ENCODE measurements around the gene NFKBIZ.
"Not testable (repeated sequence)": the region's sequence is repeated elsewhere in the genome, so short reads cannot be mapped to it uniquely, and the experiment has no call there.

NFKBIZ gene

DNA sequence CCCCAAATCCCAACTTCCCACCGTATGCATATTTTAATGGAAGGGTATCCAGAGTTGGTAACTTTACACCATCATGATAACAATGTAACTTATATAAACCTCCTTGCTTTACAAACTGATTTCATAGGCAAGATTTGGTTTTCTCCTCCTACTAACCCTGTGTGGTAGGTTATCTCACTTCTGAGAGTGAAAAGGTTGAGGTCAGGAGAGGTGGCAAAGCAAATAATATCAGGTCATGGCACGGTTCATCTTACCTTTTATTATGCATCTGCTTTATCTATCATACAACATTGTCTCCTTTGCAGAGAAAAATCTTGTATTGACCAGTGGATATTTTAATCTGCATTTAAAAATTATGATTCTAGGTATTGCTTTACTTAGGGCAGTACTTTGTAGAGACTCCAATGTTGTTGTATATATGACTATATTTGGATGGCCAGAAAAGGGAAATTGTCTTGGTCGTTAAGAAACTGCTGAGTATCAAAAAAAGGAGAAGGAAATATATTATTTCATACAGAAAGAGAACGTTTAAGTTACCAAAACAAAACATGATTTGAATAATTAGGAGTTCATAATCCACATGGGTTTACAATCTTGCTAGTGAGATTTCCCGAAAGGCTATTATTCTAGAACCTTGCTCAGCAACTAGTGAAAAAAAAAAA is 30.4 kb downstream of the NFKBIZ start:
- no peak overlapping the region for H3K4me3 ChIP-seq (ENCODE audit: low read length)
- WGBS = 89% methylated on average over 5 of the region's 5 CpGs
- no peaks in the 10 kb centered on the region for H3K9me3 ChIP-seq (ENCODE audit: insufficient read depth, low read depth, low read length)
- no peak overlapping the region for H3K27ac ChIP-seq (ENCODE audit: low read depth, low read length)
- H3K27me3 ChIP-seq (ENCODE audit: insufficient read depth, low read length) = no peaks in the 10 kb centered on the region
- no peaks in the 10 kb centered on the region for H3K36me3 ChIP-seq (ENCODE audit: insufficient read depth, low read length)
- H3K4me1 ChIP-seq (ENCODE audit: insufficient read depth, low read length) = no peaks in the 10 kb centered on the region
- H3K9ac ChIP-seq (ENCODE audit: low read depth, low read length) = no peak overlapping the region

DNA sequence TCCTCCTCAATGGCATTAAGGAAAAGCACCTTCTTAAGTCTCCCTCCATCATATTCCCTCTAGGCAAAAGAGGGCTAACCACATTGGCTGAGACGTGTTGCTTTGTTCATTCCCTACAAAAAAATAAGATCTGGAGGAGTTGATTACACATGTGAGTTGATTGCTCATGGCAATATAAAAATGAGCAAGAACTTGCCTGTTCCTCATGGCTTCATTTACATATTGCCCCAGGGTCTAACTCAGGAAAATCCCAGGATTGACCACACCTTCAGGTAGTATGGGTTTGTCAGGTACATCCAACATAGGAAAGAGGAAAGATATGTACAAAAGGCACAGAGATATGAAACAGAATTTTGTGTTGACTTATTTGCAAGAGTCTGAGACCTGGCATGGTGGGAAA is 35.5 kb downstream of the NFKBIZ start:
- Histone ChIP-seq H3K4me1 (ENCODE audit: insufficient read depth, low read length) (no peaks in the 10 kb centered on the region), H3K9ac (ENCODE audit: low read depth, low read length) (no peak overlapping the region), H3K36me3 (ENCODE audit: insufficient read depth, low read length) (no peaks in the 10 kb centered on the region), H3K27ac (ENCODE audit: low read depth, low read length) (no peak overlapping the region), H3K27me3 (ENCODE audit: insufficient read depth, low read length) (no peaks in the 10 kb centered on the region), H3K9me3 (ENCODE audit: insufficient read depth, low read depth, low read length) (no peaks in the 10 kb centered on the region), H3K4me3 (ENCODE audit: low read length) (no peak overlapping the region)
- WGBS = 100% methylated on average over 1 of the region's 1 CpG

DNA sequence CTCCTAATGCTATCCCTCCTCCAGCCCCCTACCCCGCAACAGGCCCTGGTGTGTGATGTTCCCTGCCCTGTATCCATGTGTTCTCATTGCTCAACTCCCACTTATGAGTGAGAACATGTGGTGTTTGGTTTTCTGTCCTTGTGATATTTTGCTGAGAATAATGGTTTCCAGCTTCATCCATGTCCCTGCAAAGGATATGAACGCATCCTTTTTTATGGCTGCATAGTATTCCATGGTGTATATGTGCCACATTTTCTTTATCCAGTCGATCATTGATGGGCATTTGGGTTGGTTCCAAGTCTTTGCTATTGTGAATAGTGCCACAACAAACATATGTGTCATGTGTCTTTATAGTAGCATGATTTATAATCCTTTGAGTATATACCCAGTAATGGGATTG is 36.3 kb downstream of the NFKBIZ start:
- not testable (repeated sequence) for H3K36me3 ChIP-seq (ENCODE audit: insufficient read depth, low read length); H3K9ac ChIP-seq (ENCODE audit: low read depth, low read length); H3K9me3 ChIP-seq (ENCODE audit: insufficient read depth, low read depth, low read length); H3K27ac ChIP-seq (ENCODE audit: low read depth, low read length); H3K4me3 ChIP-seq (ENCODE audit: low read length); H3K27me3 ChIP-seq (ENCODE audit: insufficient read depth, low read length); H3K4me1 ChIP-seq (ENCODE audit: insufficient read depth, low read length)
- WGBS = 95% methylated on average over 3 of the region's 3 CpGs

DNA sequence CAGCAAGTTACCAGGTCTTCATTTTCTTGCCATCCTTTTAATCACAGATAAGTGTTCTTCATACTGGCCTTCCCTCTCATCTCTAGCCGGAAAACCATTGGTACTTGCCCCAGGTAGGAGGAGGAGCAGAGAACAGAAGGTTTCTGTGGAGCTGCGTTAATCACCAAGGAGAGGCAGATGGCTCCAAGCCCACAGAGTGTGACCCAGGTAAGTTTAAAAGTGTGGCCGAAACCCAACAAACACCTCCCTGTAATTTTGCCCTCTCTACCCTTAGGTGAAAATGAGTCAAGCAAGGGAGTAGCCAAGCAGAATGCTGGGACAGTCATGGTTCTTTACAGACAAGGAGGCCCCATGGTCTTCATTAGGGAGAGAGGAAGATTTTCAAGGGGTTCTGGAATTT is 37.3 kb downstream of the NFKBIZ start:
- Histone ChIP-seq H3K4me3 (ENCODE audit: low read length) (no peak overlapping the region), H3K9me3 (ENCODE audit: insufficient read depth, low read depth, low read length) (0 out of 2 replicates have a peak, but pooled peaks cover 3% of the 10 kb centered on the region), H3K9ac (ENCODE audit: low read depth, low read length) (no peak overlapping the region), H3K27ac (ENCODE audit: low read depth, low read length) (no peak overlapping the region), H3K27me3 (ENCODE audit: insufficient read depth, low read length) (no peaks in the 10 kb centered on the region), H3K4me1 (ENCODE audit: insufficient read depth, low read length) (no peaks in the 10 kb centered on the region), H3K36me3 (ENCODE audit: insufficient read depth, low read length) (no peaks in the 10 kb centered on the region)
- 91% methylated on average over 3 of the region's 3 CpGs for WGBS

DNA sequence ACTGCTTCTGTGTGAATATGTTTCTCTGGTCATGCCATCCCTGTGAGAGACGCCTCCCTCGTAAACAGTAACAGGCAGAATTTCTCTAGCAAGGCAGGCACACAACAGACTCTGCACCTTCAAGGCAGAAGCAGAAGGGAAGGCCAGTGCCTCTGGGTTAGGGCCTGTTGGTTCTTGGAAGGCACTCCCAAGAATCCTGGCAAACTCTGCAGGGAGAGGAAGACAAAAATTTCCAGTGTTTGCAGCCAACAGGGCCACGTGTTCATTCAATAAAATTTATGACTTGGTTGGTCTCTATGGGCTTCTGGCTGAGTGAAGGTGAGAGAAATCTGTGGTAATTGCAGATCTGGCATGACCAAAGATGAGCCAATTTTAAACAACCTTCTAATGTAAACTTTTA is 39.3 kb downstream of the NFKBIZ start:
- no peaks in the 10 kb centered on the region for H3K27me3 ChIP-seq (ENCODE audit: insufficient read depth, low read length)
- H3K4me1 ChIP-seq (ENCODE audit: insufficient read depth, low read length) = no peaks in the 10 kb centered on the region
- WGBS = 96% methylated on average over 3 of the region's 3 CpGs
- H3K36me3 ChIP-seq (ENCODE audit: insufficient read depth, low read length) = no peaks in the 10 kb centered on the region
- H3K4me3 ChIP-seq (ENCODE audit: low read length) = no peak overlapping the region
- H3K27ac ChIP-seq (ENCODE audit: low read depth, low read length) = no peak overlapping the region
- H3K9me3 ChIP-seq (ENCODE audit: insufficient read depth, low read depth, low read length) = 0 out of 2 replicates have a peak, but pooled peaks cover 3% of the 10 kb centered on the region
- H3K9ac ChIP-seq (ENCODE audit: low read depth, low read length) = no peak overlapping the region

DNA sequence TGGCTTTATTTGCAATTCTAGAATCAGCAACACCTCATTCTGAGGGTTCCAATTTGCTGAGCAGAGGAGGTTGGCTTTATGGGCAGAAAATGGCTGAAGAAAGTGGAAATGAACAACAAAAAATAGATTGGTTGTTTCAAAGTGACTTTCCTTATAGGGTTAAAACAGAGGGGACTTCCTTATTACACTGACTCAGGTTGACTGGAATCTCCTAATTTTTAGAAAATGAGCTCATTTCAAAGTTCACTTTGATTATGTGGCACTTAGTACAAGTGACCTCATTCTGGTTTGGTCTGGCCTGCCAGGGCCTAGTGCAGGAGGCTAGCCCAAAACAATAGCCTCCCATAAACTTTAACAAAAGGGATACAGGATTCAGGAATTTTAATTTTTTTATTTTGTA is 41.4 kb downstream of the NFKBIZ start:
- no peak overlapping the region for H3K27ac ChIP-seq (ENCODE audit: low read depth, low read length)

DNA sequence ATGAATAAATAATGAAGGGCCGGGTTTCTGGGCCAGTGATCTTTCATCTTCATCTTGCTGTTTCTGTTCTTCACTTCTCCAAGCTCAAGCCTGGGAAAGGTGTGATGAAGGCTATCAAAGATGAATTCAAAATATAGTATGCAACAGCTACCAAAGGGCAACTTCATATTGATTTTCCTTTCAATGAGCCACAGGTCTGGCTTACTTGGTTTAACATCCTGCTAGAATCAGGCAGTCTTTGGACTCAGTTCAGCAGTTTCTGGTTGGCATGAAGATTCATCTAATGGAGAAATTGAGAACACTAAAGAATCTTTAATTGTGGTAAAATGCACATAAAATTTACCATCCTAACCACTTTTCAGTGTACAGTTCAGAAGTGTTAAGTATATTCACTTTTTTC is 43.3 kb downstream of the NFKBIZ start:
- Histone ChIP-seq H3K27ac (ENCODE audit: low read depth, low read length) (no peak overlapping the region), H3K4me1 (ENCODE audit: insufficient read depth, low read length) (no peaks in the 10 kb centered on the region), H3K9me3 (ENCODE audit: insufficient read depth, low read depth, low read length) (peaks cover 12% of the 10 kb centered on the region; the same call in 1 of the 2 replicates), H3K36me3 (ENCODE audit: insufficient read depth, low read length) (no peaks in the 10 kb centered on the region), H3K4me3 (ENCODE audit: low read length) (no peak overlapping the region), H3K27me3 (ENCODE audit: insufficient read depth, low read length) (no peaks in the 10 kb centered on the region), H3K9ac (ENCODE audit: low read depth, low read length) (no peak overlapping the region)
- 80% methylated on average over 1 of the region's 1 CpG for WGBS

More for the DNA sequence above, 41.4 kb downstream of the NFKBIZ start:
- Histone ChIP-seq H3K27me3 (ENCODE audit: insufficient read depth, low read length) (no peaks in the 10 kb centered on the region), H3K36me3 (ENCODE audit: insufficient read depth, low read length) (no peaks in the 10 kb centered on the region), H3K9me3 (ENCODE audit: insufficient read depth, low read depth, low read length) (0 out of 2 replicates have a peak, but pooled peaks cover 3% of the 10 kb centered on the region), H3K4me1 (ENCODE audit: insufficient read depth, low read length) (no peaks in the 10 kb centered on the region), H3K9ac (ENCODE audit: low read depth, low read length) (no peak overlapping the region), H3K4me3 (ENCODE audit: low read length) (no peak overlapping the region)

DNA sequence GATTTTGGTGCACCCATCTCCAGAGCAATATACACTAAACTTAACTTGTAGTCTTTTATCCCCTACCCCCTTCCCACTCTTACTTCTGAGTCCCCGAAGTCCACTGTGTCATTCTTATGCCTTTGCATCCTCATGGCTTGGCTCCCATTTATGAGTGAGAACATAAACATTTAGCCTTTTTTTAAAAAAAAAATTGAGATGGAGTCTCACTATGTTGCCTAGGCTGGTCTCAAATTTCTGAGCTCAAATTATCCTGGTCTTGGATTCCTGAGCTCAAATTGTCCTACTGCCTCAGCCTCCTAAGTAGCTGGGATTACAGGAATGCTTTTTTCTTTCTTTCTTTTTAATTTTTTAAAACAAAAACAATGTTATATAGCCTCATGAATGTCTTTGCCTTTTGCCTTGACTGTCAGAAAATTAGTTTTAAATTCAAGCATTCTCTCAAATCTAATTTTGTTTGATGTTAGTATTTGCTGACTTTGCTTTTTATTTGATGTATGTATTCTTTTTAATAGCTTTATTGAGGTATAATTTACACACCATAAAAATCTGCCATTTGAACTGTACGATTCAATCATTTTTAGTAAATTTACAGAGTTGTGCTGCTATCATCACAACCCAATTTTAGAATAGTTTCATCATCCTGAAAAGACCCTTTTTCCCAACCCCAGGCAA is 46.9 kb downstream of the NFKBIZ start:
- Histone ChIP-seq H3K27me3 (ENCODE audit: insufficient read depth, low read length) (no peaks in the 10 kb centered on the region), H3K4me1 (ENCODE audit: insufficient read depth, low read length) (no peaks in the 10 kb centered on the region), H3K4me3 (ENCODE audit: low read length) (no peak overlapping the region), H3K27ac (ENCODE audit: low read depth, low read length) (no peak overlapping the region), H3K9me3 (ENCODE audit: insufficient read depth, low read depth, low read length) (peaks cover 12% of the 10 kb centered on the region; the same call in 1 of the 2 replicates), H3K36me3 (ENCODE audit: insufficient read depth, low read length) (no peaks in the 10 kb centered on the region), H3K9ac (ENCODE audit: low read depth, low read length) (no peak overlapping the region)
- WGBS = 88% methylated on average over 2 of the region's 2 CpGs

DNA sequence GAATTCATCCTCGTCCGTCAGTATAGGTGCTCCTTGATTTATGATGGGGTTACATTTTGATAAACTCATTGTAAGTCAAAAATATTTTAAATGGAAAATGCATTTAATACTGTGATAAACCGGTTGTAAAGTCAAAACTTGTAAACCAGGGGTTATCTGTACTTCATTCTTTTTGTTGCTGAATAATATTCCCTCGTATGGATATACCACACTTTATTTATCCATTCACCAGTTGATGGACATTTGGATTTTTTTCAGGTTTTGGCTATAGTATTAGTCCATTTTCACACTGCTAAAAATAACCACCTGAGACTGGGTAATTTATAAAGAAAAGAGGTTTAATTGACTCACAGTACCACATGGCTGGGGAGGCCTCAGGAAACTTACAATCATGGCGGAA is 47.7 kb downstream of the NFKBIZ start:
- no peaks in the 10 kb centered on the region for H3K4me1 ChIP-seq (ENCODE audit: insufficient read depth, low read length)
- WGBS = 93% methylated on average over 3 of the region's 5 CpGs
- no peaks in the 10 kb centered on the region for H3K27me3 ChIP-seq (ENCODE audit: insufficient read depth, low read length)
- no peak overlapping the region for H3K27ac ChIP-seq (ENCODE audit: low read depth, low read length)
- no peak overlapping the region for H3K9ac ChIP-seq (ENCODE audit: low read depth, low read length)
- H3K36me3 ChIP-seq (ENCODE audit: insufficient read depth, low read length) = no peaks in the 10 kb centered on the region
- H3K4me3 ChIP-seq (ENCODE audit: low read length) = no peak overlapping the region
- H3K9me3 ChIP-seq (ENCODE audit: insufficient read depth, low read depth, low read length) = peaks cover 9% of the 10 kb centered on the region; the same call in 1 of the 2 replicates

DNA sequence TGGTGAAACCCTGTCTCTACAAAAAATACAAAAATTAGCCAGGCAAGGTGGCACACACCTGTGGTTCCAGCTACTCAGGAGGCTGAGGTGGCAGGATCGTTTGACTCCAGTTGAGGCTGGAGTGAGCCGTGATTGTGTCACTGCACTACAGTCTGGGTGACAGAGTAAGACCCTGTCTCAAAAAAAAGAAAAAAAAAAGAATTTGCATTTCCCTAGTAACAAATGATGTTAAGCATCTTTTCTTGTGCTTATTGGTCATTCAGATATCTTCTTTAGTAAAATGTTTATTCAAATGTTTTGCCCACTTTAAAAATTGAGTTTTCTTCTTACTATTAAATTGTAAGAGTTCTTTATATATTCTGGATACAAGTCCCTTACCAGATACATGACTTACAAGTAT is 48.7 kb downstream of the NFKBIZ start:
- H3K9ac ChIP-seq (ENCODE audit: low read depth, low read length) = no peak overlapping the region
- H3K36me3 ChIP-seq (ENCODE audit: insufficient read depth, low read length) = no peaks in the 10 kb centered on the region
- no peak overlapping the region for H3K27ac ChIP-seq (ENCODE audit: low read depth, low read length)
- H3K9me3 ChIP-seq (ENCODE audit: insufficient read depth, low read depth, low read length) = peaks cover 9% of the 10 kb centered on the region; the same call in 1 of the 2 replicates
- H3K4me3 ChIP-seq (ENCODE audit: low read length) = no peak overlapping the region
- H3K27me3 ChIP-seq (ENCODE audit: insufficient read depth, low read length) = no peaks in the 10 kb centered on the region
- 90% methylated on average over 2 of the region's 2 CpGs for WGBS
- no peaks in the 10 kb centered on the region for H3K4me1 ChIP-seq (ENCODE audit: insufficient read depth, low read length)

DNA sequence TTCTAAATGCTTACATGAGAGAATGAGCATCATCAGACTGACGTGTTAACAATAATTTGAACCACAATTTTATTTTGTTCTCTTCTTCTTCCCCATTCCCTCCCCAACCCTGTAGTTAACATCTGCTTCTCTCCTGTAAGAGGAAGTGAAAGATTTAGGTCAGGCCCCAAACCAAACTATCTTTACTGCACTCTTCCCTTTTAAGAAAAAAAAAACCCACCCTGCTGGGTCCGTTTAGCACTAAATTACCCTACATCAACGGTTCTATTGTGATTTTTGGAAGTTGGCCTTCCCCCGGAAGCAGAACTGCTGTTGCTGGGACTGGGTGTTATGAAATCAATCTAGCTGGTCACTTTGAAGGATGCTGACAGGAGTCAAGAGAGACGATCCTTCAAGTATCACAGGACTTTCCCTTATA is 49.4 kb downstream of the NFKBIZ start:
- no peaks in the 10 kb centered on the region for H3K4me1 ChIP-seq (ENCODE audit: insufficient read depth, low read length)
- no peaks in the 10 kb centered on the region for H3K27me3 ChIP-seq (ENCODE audit: insufficient read depth, low read length)
- H3K4me3 ChIP-seq (ENCODE audit: low read length) = no peak overlapping the region
- H3K9me3 ChIP-seq (ENCODE audit: insufficient read depth, low read depth, low read length) = peaks cover 9% of the 10 kb centered on the region; the same call in 1 of the 2 replicates
- 66% methylated on average over 4 of the region's 5 CpGs for WGBS
- no peak overlapping the region for H3K27ac ChIP-seq (ENCODE audit: low read depth, low read length)
- H3K36me3 ChIP-seq (ENCODE audit: insufficient read depth, low read length) = no peaks in the 10 kb centered on the region
- no peak overlapping the region for H3K9ac ChIP-seq (ENCODE audit: low read depth, low read length)

All from HUES64 (cell line).